Osteoblast (primary cell): Measurements from ENCODE around the gene PARP12. TPM values are rescaled to one million over a fixed set of nuclear protein-coding genes. Genes with fewer than 3 reads are reported as not detected.

Experiments
- DNase-seq: peaks from one replicate; pipeline ENCODE4 v3.0.0; 2011; ENCODE audit warnings: low spot score, mixed read lengths; ENCODE audit not compliant: insufficient read length; ENCODE audit errors: missing footprints
- H2AFZ ChIP-seq: 2 replicates; pipeline ENCODE4 v1.6.0; 2011; ENCODE audit warnings: mild to moderate bottlenecking, low read length
- H3K27ac ChIP-seq: 2 replicates; pipeline ENCODE4 v1.5.1; 2011; ENCODE audit warnings: mild to moderate bottlenecking, low read depth, low read length, moderate library complexity
- H3K27me3 ChIP-seq: 2 replicates; pipeline ENCODE4 v1.6.0; 2012; ENCODE audit warnings: mild to moderate bottlenecking, control low read depth, inconsistent platforms, low read length, moderate library complexity; ENCODE audit not compliant: insufficient read depth
- H3K36me3 ChIP-seq: 2 replicates; pipeline ENCODE4 v1.5.1; 2011; ENCODE audit warnings: mild to moderate bottlenecking, low read length, control low read depth, moderate library complexity; ENCODE audit not compliant: insufficient read depth
- H3K4me1 ChIP-seq: 2 replicates; pipeline ENCODE4 v1.5.1; 2011; ENCODE audit warnings: mild to moderate bottlenecking, low read length, control low read depth, moderate library complexity; ENCODE audit not compliant: insufficient read depth
- H3K4me2 ChIP-seq: 2 replicates; pipeline ENCODE4 v1.6.0; 2011; ENCODE audit warnings: mild to moderate bottlenecking, low read length; ENCODE audit not compliant: insufficient read depth
- H3K4me3 ChIP-seq: fragments of 200-600 bp; sonication (generic); 3 replicates; pipeline ENCODE4 v1.5.1; 2012; ENCODE audit warnings: mild to moderate bottlenecking, low read length, inconsistent platforms; ENCODE audit not compliant: insufficient read depth
- H3K79me2 ChIP-seq: 2 replicates; pipeline ENCODE4 v1.6.0; 2012; ENCODE audit warnings: mild to moderate bottlenecking, low read length, control low read depth, inconsistent platforms; ENCODE audit not compliant: insufficient read depth
- H3K9me3 ChIP-seq: 2 replicates; pipeline ENCODE4 v1.5.1; 2011; ENCODE audit warnings: low read depth, low read length, control low read depth
- H4K20me1 ChIP-seq: 2 replicates; pipeline ENCODE4 v1.6.0; 2012; ENCODE audit warnings: mild to moderate bottlenecking, low read length, control low read depth; ENCODE audit not compliant: insufficient read depth
- total RNA-seq: library from RNA; depleted of rRNA; stranded (reverse); fragments of >200 nt; gene quantifications from 2 replicates; pipeline ENCODE4 v1.2.3, GENCODE V29; 2012
- TF ChIP-seq, protein P1 (sequence below): IDR thresholded peaks from 2 replicates; pipeline ENCODE4 v1.5.1; 2011; ENCODE audit warnings: mild to moderate bottlenecking, low read depth, low read length, moderate library complexity; ENCODE audit errors: extremely low read depth

Gene PARP12
- total RNA-seq, 1 donor: 26.4 TPM

DNA sequence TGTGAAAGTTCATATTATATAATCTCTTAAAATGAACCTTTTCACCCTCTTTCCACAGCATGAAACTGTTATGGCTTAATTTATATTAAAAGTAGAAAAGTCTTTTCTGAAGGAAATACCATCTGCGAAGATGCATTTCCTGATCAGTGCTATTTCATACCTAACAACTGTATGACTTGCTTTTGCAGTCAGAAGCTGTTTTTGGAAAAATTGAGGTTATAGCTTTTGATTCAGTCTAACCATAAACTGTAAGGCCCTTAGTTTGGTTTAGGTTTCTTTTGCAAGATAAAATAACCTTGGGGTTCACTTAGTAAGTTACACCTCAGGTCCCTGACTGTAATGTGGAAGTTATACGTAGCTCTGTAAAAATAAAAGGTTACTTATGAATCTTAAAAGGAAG is 22.7 kb upstream of the PARP12 start:
- DNase-seq: no peak
- H3K27ac ChIP-seq: no peak overlapping the region
- no peak overlapping the region for H3K4me3 ChIP-seq
- no peak overlapping the region for H2AFZ ChIP-seq
- H3K4me1 ChIP-seq: no peaks in the 10 kb centered on the region
- H3K79me2 ChIP-seq: no peaks in the 10 kb centered on the region
- H3K9me3 ChIP-seq: no peaks in the 10 kb centered on the region
- H3K36me3 ChIP-seq: peaks cover 4% of the 10 kb centered on the region
- peaks cover 10% of the 10 kb centered on the region for H3K27me3 ChIP-seq
- H4K20me1 ChIP-seq: no peaks in the 10 kb centered on the region
- H3K4me2 ChIP-seq: no peak overlapping the region
- TF ChIP-seq, protein P1, sequence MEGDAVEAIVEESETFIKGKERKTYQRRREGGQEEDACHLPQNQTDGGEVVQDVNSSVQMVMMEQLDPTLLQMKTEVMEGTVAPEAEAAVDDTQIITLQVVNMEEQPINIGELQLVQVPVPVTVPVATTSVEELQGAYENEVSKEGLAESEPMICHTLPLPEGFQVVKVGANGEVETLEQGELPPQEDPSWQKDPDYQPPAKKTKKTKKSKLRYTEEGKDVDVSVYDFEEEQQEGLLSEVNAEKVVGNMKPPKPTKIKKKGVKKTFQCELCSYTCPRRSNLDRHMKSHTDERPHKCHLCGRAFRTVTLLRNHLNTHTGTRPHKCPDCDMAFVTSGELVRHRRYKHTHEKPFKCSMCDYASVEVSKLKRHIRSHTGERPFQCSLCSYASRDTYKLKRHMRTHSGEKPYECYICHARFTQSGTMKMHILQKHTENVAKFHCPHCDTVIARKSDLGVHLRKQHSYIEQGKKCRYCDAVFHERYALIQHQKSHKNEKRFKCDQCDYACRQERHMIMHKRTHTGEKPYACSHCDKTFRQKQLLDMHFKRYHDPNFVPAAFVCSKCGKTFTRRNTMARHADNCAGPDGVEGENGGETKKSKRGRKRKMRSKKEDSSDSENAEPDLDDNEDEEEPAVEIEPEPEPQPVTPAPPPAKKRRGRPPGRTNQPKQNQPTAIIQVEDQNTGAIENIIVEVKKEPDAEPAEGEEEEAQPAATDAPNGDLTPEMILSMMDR: no peak

DNA sequence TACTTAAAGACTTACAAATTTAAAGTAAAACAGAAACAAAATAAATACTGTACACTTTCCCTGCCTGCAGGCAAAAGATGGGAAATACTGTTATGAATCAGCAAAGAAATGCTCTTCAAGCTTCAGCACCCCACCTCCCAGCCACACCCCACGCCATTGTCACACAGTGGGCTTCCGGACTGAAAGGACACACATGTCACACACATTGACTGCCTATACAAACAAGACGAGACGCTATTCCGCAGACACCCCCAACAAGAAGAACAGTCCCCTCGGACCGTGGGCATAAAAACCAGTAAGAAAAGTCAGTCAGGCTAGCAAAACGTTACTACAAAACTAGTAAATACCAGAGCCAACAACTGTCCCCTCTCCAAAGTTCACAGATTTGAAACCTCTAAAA is 22.2 kb upstream of the PARP12 start:
- Histone ChIP-seq H3K27me3 (peaks cover 15% of the 10 kb centered on the region), H2AFZ (no peak overlapping the region), H3K27ac (no peak overlapping the region), H3K4me2 (no peak overlapping the region), H3K4me3 (no peak overlapping the region), H3K4me1 (no peaks in the 10 kb centered on the region), H3K79me2 (no peaks in the 10 kb centered on the region), H3K9me3 (no peaks in the 10 kb centered on the region), H4K20me1 (no peaks in the 10 kb centered on the region), H3K36me3 (peaks cover 4% of the 10 kb centered on the region)
- TF ChIP-seq, protein P1: no peak
- no peak for DNase-seq

DNA sequence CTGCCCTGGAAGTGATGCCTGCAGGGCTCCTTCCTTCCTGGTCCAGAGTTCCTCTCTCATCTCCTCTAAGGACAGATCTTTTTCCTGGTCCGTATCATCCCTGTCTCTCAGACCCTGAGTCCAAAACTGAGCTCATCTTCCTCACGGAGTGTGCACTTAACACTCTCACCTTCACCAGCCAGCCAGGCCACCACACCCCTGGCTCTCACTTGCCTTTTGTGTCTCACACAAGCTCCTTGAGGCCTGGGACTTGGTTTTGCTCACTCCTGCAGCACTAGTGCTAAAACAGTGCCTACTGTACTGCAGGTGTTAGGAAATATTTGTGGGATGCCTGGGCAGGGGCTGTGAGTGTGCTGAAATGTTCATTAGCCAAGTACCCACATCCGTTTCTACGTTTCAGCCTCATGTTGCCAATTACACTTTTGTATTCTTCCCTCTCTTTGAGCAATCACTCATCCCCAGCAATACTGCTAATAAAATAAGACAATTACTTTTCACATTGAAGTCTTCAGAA is 21.4 kb upstream of the PARP12 start:
- Histone ChIP-seq H3K27ac (no peak overlapping the region), H2AFZ (no peak overlapping the region), H3K4me1 (no peaks in the 10 kb centered on the region), H3K9me3 (no peaks in the 10 kb centered on the region), H3K79me2 (no peaks in the 10 kb centered on the region), H3K4me3 (no peak overlapping the region), H3K27me3 (peaks cover 17% of the 10 kb centered on the region), H3K4me2 (no peak overlapping the region), H3K36me3 (no peaks in the 10 kb centered on the region), H4K20me1 (peaks cover 3% of the 10 kb centered on the region)
- no peak for DNase-seq
- TF ChIP-seq, protein P1: no peak

DNA sequence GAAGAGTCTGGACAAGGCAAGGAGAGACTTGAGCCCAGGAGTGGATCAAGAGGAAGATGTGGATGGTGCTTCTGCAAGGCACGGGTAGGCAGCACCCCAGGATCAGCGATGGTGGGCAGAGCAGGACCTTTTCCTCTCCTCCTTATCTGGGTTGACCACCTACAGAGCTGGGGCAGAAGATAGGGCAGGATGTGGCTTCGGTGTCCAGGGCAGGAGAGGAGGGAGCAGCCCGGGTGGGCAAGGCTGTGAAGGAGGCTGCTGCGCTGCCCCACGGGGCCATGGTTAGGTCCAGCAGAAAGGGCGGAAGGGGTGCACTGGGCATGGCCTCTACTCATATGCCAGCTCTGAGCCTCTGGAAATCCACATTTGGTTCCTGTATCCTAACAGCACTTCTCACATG is 20.0 kb upstream of the PARP12 start:
- Histone ChIP-seq H3K4me1 (peaks cover 3% of the 10 kb centered on the region), H2AFZ (no peak overlapping the region), H3K9me3 (no peaks in the 10 kb centered on the region), H3K4me3 (no peak overlapping the region), H3K27ac (no peak overlapping the region), H3K4me2 (no peak overlapping the region), H3K79me2 (no peaks in the 10 kb centered on the region), H4K20me1 (peaks cover 3% of the 10 kb centered on the region), H3K36me3 (no peaks in the 10 kb centered on the region), H3K27me3 (peaks cover 17% of the 10 kb centered on the region)
- no peak for DNase-seq
- TF ChIP-seq, protein P1: no peak
